ENCODE data around the gene BARHL1.

The BARHL1 gene

GRCh38 chr9:132590037-132590317 is 7.6 kb downstream of the BARHL1 start:
- no peak for TF ChIP-seq CTCF (IDR thresholded peaks at IDR 0.05; ENCODE audit: insufficient read depth, low read depth, low read length, missing control alignments)
- no peak for DNase-seq (ENCODE audit: low read depth)
- H3K4me3 ChIP-seq (ENCODE audit: low read depth, low read length) = no peak overlapping the region

GRCh38 chr9:132590318-132591182 is 8.1 kb downstream of the BARHL1 start:
- no peak overlapping the region for H3K4me3 ChIP-seq (ENCODE audit: low read depth, low read length)
- TF ChIP-seq CTCF (IDR thresholded peaks at IDR 0.05; ENCODE audit: insufficient read depth, low read depth, low read length, missing control alignments) = no peak
- no peak for DNase-seq (ENCODE audit: low read depth)

GRCh38 chr9:132591244-132591643 is 8.8 kb downstream of the BARHL1 start:
- DNase-seq (ENCODE audit: low read depth) = no peak
- no peak overlapping the region for H3K4me3 ChIP-seq (ENCODE audit: low read depth, low read length)
- no peak for TF ChIP-seq CTCF (IDR thresholded peaks at IDR 0.05; ENCODE audit: insufficient read depth, low read depth, low read length, missing control alignments)

- no peak for DNase-seq (ENCODE audit: low read depth)
- TF ChIP-seq CTCF (IDR thresholded peaks at IDR 0.05; ENCODE audit: insufficient read depth, low read depth, low read length, missing control alignments) = no peak
- no peak overlapping the region for H3K4me3 ChIP-seq (ENCODE audit: low read depth, low read length)
Observed at GRCh38 chr9:132591751-132592314, 9.4 kb downstream of the BARHL1 start.

GRCh38 chr9:132592451-132592850 is 10.0 kb downstream of the BARHL1 start:
- TF ChIP-seq CTCF (IDR thresholded peaks at IDR 0.05; ENCODE audit: insufficient read depth, low read depth, low read length, missing control alignments) = no peak
- no peak overlapping the region for H3K4me3 ChIP-seq (ENCODE audit: low read depth, low read length)
- no peak for DNase-seq (ENCODE audit: low read depth)

- DNase-seq (ENCODE audit: low read depth) = no peak
- no peak for TF ChIP-seq CTCF (IDR thresholded peaks at IDR 0.05; ENCODE audit: insufficient read depth, low read depth, low read length, missing control alignments)
Observed at GRCh38 chr9:132594412-132594811, 12.0 kb downstream of the BARHL1 start.

GRCh38 chr9:132595319-132595718 is 12.9 kb downstream of the BARHL1 start:
- DNase-seq (ENCODE audit: low read depth) = no peak
- no peak for TF ChIP-seq CTCF (IDR thresholded peaks at IDR 0.05; ENCODE audit: insufficient read depth, low read depth, low read length, missing control alignments)
- H3K4me3 ChIP-seq (ENCODE audit: low read depth, low read length) = no peak overlapping the region

More at GRCh38 chr9:132594412-132594811, 12.0 kb downstream of the BARHL1 start:
- no peak overlapping the region for H3K4me3 ChIP-seq (ENCODE audit: low read depth, low read length)

All from GM12865 (cell line).